H1 (cell line): ENCODE measurements around the gene SLC24A3. TPM values are rescaled to one million over a fixed set of nuclear protein-coding genes. Genes with fewer than 3 reads are reported as not detected.

ENCODE experiments used
- CTCF ChIA-PET: fragments of 300-600 bp; sonication (Branson Sonifier 250); formaldehyde crosslinking; loops from one replicate; lab custom pipeline; 2021; ENCODE audit not compliant: partially characterized antibody; lab: Charles Lee
- POLR2A ChIA-PET: fragments of 300-600 bp; sonication (Branson Sonifier 250); formaldehyde crosslinking; loops from one replicate; lab custom pipeline; 2021; ENCODE audit warnings: inconsistent platforms; ENCODE audit not compliant: partially characterized antibody; lab: Charles Lee
- DNase-seq, 2 experiments: peaks; one replicate each; pipeline versions ENCODE4 v3.0.0 to v3.0.0-alpha.2; 2010 to 2022; ENCODE audit warnings: low spot score in 2 of 2, low read depth in 1 of 2, mixed read lengths in 1 of 2
- FAIRE-seq: peaks from 2 replicates; lab custom pipeline; 2011; peaks lifted over from hg19 to GRCh38; lab: Jason Lieb, UNC
- H2AFZ ChIP-seq: 2 replicates; pipeline ENCODE4 v1.8.1; 2012; ENCODE audit warnings: low read length, inconsistent platforms
- H2AK5ac ChIP-seq: 2 replicates; pipeline ENCODE4 v1.6.1; 2013; ENCODE audit warnings: low read depth, low read length
- H2BK120ac ChIP-seq: replicated peaks from 2 replicates; pipeline ENCODE3; 2013; ENCODE audit warnings: low read depth, low read length, inconsistent platforms
- H2BK12ac ChIP-seq: 2 replicates; pipeline ENCODE4 v1.6.1; 2013; ENCODE audit warnings: low read depth, low read length
- H2BK15ac ChIP-seq: 2 replicates; pipeline ENCODE4 v1.6.1; 2013; ENCODE audit warnings: low read length
- H2BK20ac ChIP-seq: 2 replicates; pipeline ENCODE4 v1.6.1; 2013; ENCODE audit warnings: low read length
- H2BK5ac ChIP-seq: 2 replicates; pipeline ENCODE4 v1.6.1; 2013; ENCODE audit warnings: low read depth, low read length
- H3K14ac ChIP-seq: 2 replicates; pipeline ENCODE4 v1.6.1; 2013; ENCODE audit warnings: inconsistent platforms; ENCODE audit not compliant: insufficient read length
- H3K18ac ChIP-seq: 2 replicates; pipeline ENCODE4 v1.6.1; 2013; ENCODE audit warnings: low read length; ENCODE audit errors: extremely low read depth
- H3K23ac ChIP-seq: 2 replicates; pipeline ENCODE4 v1.6.1; 2013; ENCODE audit warnings: inconsistent platforms; ENCODE audit not compliant: insufficient read length
- H3K23me2 ChIP-seq: 2 replicates; pipeline ENCODE4 v1.6.1; 2013; ENCODE audit warnings: low read depth, low read length
- H3K27ac ChIP-seq: 2 replicates; pipeline ENCODE4 v1.6.1; 2011; ENCODE audit warnings: low read depth, low read length, inconsistent platforms
- H3K27me3 ChIP-seq, 4 experiments: replicated peaks in 1 of 4; 1 replicate in 1 of 4; 2 replicates in 3 of 4; pipeline versions ENCODE4 v1.6.1 to v1.8.1; 2011 to 2013; ENCODE audit warnings: low read length in 3 of 4, mild to moderate bottlenecking in 3 of 4, inconsistent platforms in 2 of 4, mixed read lengths in 2 of 4, moderate library complexity in 1 of 4; ENCODE audit not compliant: control insufficient read depth in 3 of 4, insufficient read depth in 3 of 4; ENCODE audit errors: extremely low read depth in 1 of 4
- H3K36me3 ChIP-seq, 4 experiments: 2 replicates each; pipeline versions ENCODE4 v1.6.1 to v1.8.1; 2011 to 2013; ENCODE audit warnings: mild to moderate bottlenecking in 4 of 4, low read length in 3 of 4, moderate library complexity in 2 of 4, control low read depth in 1 of 4, inconsistent platforms in 1 of 4; ENCODE audit not compliant: insufficient read depth in 4 of 4, control insufficient read depth in 2 of 4
- H3K4ac ChIP-seq: replicated peaks from 2 replicates; pipeline ENCODE3; 2013; ENCODE audit warnings: low read length, low read depth, mixed read lengths, inconsistent platforms; ENCODE audit not compliant: insufficient read length
- H3K4me1 ChIP-seq, 4 experiments: replicated peaks in 1 of 4; 1 replicate in 1 of 4; 2 replicates in 3 of 4; pipeline versions ENCODE4 v1.6.1 to v1.8.1; 2011 to 2013; ENCODE audit warnings: low read length in 3 of 4, inconsistent platforms in 2 of 4, mixed read lengths in 1 of 4; ENCODE audit not compliant: insufficient read depth in 4 of 4, control insufficient read depth in 3 of 4
- H3K4me2 ChIP-seq, 2 experiments: 2 replicates each; pipeline versions ENCODE4 v1.6.1 to v1.8.1; 2011 to 2013; ENCODE audit warnings: low read depth in 2 of 2, low read length in 2 of 2, control low read depth in 1 of 2, inconsistent platforms in 1 of 2, mild to moderate bottlenecking in 1 of 2; ENCODE audit not compliant: insufficient read depth in 1 of 2
- H3K4me3 ChIP-seq, 4 experiments: fragments of 200-600, 300-600 bp in 1 of 4; sonication (generic), shearing (Covaris generic), sonication (Bioruptor Twin) in 1 of 4; 2 replicates each; pipeline versions ENCODE4 v1.5.1 to v1.8.1; 2011 to 2016; ENCODE audit warnings: low read length in 4 of 4, low read depth in 3 of 4, control low read depth in 2 of 4, inconsistent platforms in 2 of 4, mild to moderate bottlenecking in 2 of 4, mixed read lengths in 1 of 4, moderate library complexity in 1 of 4; ENCODE audit not compliant: insufficient read depth in 2 of 4; ENCODE audit errors: extremely low read depth in 1 of 4
- H3K56ac ChIP-seq: replicated peaks from 2 replicates; pipeline ENCODE3; 2013; ENCODE audit warnings: low read depth, mild to moderate bottlenecking, mixed read lengths, low read length, inconsistent platforms; ENCODE audit not compliant: insufficient read length
- H3K79me1 ChIP-seq: 2 replicates; pipeline ENCODE4 v1.6.1; 2013; ENCODE audit warnings: low read depth, low read length, control low read depth
- H3K79me2 ChIP-seq, 2 experiments: 2 replicates each; pipeline versions ENCODE4 v1.6.1 to v1.8.1; 2012 to 2013; ENCODE audit warnings: low read length in 2 of 2, mild to moderate bottlenecking in 2 of 2, inconsistent platforms in 1 of 2; ENCODE audit not compliant: insufficient read depth in 2 of 2, control insufficient read depth in 1 of 2
- H3K9ac ChIP-seq, 4 experiments: replicated peaks in 1 of 4; 1 replicate in 1 of 4; 2 replicates in 3 of 4; pipeline versions ENCODE4 v1.6.1 to v1.8.1; 2011 to 2013; ENCODE audit warnings: low read depth in 3 of 4, low read length in 3 of 4, control low read depth in 2 of 4, mild to moderate bottlenecking in 2 of 4, moderate library complexity in 2 of 4, inconsistent platforms in 1 of 4; ENCODE audit errors: extremely low read depth in 1 of 4
- H3K9me3 ChIP-seq, 2 experiments: 2 replicates each; pipeline versions ENCODE4 v1.6.1 to v1.8.1; 2012 to 2013; ENCODE audit warnings: mild to moderate bottlenecking in 2 of 2, moderate library complexity in 2 of 2, control low read depth in 1 of 2, inconsistent platforms in 1 of 2, low read depth in 1 of 2, low read length in 1 of 2, mixed read lengths in 1 of 2; ENCODE audit not compliant: insufficient read depth in 2 of 2
- H4K20me1 ChIP-seq, 2 experiments: replicated peaks in 1 of 2; 2 replicates each; pipeline versions ENCODE3 to v1.8.1; 2011 to 2013; ENCODE audit warnings: inconsistent platforms in 2 of 2, low read length in 2 of 2, mild to moderate bottlenecking in 1 of 2; ENCODE audit not compliant: insufficient read depth in 2 of 2, control insufficient read depth in 1 of 2
- H4K5ac ChIP-seq: 2 replicates; pipeline ENCODE4 v1.6.1; 2013; ENCODE audit warnings: low read length, low read depth, mixed read lengths, inconsistent platforms; ENCODE audit not compliant: insufficient read length
- H4K8ac ChIP-seq: 2 replicates; pipeline ENCODE4 v1.8.0; 2013; ENCODE audit warnings: mild to moderate bottlenecking, moderate library complexity, low read length, inconsistent platforms; ENCODE audit not compliant: insufficient read depth; ENCODE audit errors: extremely low read depth
- H4K91ac ChIP-seq: replicated peaks from 2 replicates; pipeline ENCODE3; 2013; ENCODE audit warnings: low read length, mixed read lengths, inconsistent platforms; ENCODE audit not compliant: insufficient read length
- CHD1 ChIP-seq: IDR thresholded peaks from 2 replicates; pipeline ENCODE4 v1.6.1; 2012; ENCODE audit warnings: low read depth, low read length, improper control_type of control experiment
- EGR1 ChIP-seq: IDR thresholded peaks from 2 replicates; pipeline ENCODE4 v1.6.1; 2011; ENCODE audit warnings: low read depth, low read length, borderline replicate concordance
- NANOG ChIP-seq: IDR thresholded peaks from 2 replicates; pipeline ENCODE4 v1.6.1; 2011; ENCODE audit warnings: low read length, low read depth, mild to moderate bottlenecking, inconsistent platforms; ENCODE audit not compliant: insufficient read depth, poor library complexity, severe bottlenecking
- SRF ChIP-seq: IDR thresholded peaks from 2 replicates; pipeline ENCODE4 v1.6.1; 2011; ENCODE audit warnings: mild to moderate bottlenecking, low read depth, low read length, moderate library complexity
- WGBS, 2 experiments: shearing (Covaris generic) in 1 of 2; methylation state at CpG; one replicate each; pipeline versions ENCODE4 v1.1.6 to v1.1.7; 2013 to 2015; ENCODE audit warnings: low lambda C conversion rate in 2 of 2, mixed read lengths in 2 of 2, inconsistent platforms in 1 of 2, low coverage in 1 of 2, missing lambda C conversion rate in 1 of 2; ENCODE audit not compliant: insufficient replicate concordance in 2 of 2, insufficient coverage in 1 of 2, insufficient read length in 1 of 2; ENCODE audit errors: extremely low coverage in 1 of 2, missing lambda C conversion rate in 1 of 2; 5-methylcytosine and 5-hydroxymethylcytosine counted together
- polyA plus RNA-seq, 7 experiments: library from polyadenylated mRNA; depleted of rRNA in 3 of 7; stranded (reverse) in 5 of 7; unstranded in 2 of 7; fragments of >200 nt in 5 of 7; fragments of 200-250 nt in 2 of 7; gene quantifications; 1 replicate in 5 of 7; 2 replicates in 1 of 7; 4 replicates in 1 of 7; pipeline versions ENCODE4 v1.2.1 to v1.2.3, GENCODE V29; 2011 to 2013; ENCODE audit warnings: missing spikeins in 2 of 7, mixed read lengths in 2 of 7
- total RNA-seq: library from RNA; stranded (reverse); fragmentation: NEBNext Ultra II Directional; extraction: Animal tissue kit (Norgen Biotek cat#: 25700); gene quantifications from 2 replicates; pipeline ENCODE4 v1.2.1, GENCODE V29; 2021
- TF ChIP-seq, protein P1 (sequence below): IDR thresholded peaks from 2 replicates; pipeline ENCODE4 v1.6.1; 2012; ENCODE audit warnings: low read length, inconsistent platforms

Gene SLC24A3
- total and polyA plus RNA-seq, 2 of the 8 experiments (the other 6 are each of a cell fraction or from before 2014, with no cell fraction given): 4.5 to 6.3 TPM

DNA sequence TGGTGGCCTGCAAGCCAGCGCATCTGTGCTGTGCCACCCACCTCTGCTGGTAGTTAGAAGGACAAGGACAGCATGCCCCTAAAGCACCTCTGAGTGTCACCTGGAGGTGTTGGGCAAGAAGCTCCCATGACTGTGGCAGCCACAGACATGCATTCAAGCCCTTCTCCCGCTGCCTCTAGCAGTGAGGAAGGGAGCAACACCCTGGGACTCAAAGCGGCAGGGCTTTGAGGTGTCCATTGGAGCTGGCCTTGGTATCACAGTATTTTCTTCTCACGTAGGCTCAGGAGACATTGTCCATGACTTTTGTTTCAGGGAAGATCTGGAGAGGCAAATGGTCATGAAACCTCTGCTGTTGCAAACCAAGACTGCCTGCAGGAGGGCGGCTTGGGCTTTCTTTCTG is 404.8 kb downstream of the SLC24A3 start:
- CTCF ChIA-PET: interaction anchor here (0.9 kb wide), 1 partner anchor 44 kb away, joined by 3 read pairs; no protein-coding TSS in a partner anchor
- no peak overlapping the region for H2BK15ac ChIP-seq
- H3K27me3 ChIP-seq: no peaks in the 10 kb centered on the region
- FAIRE-seq (no peak), DNase-seq (no peak)
- no peaks in the 10 kb centered on the region for H3K79me1 ChIP-seq
- no peak overlapping the region for H3K23ac ChIP-seq
- no peak overlapping the region for H3K56ac ChIP-seq
- H4K8ac ChIP-seq: no peak overlapping the region
- H3K4me2 ChIP-seq: no peak overlapping the region
- no peak overlapping the region for H2BK5ac ChIP-seq
- H3K4me1 ChIP-seq: peaks cover 0 to 24% (median 8%) of the 10 kb centered on the region in 4 experiments; a peak in 3 of 7 replicates
- no peaks in the 10 kb centered on the region for H3K23me2 ChIP-seq
- no peaks in the 10 kb centered on the region for H3K9me3 ChIP-seq
- H4K5ac ChIP-seq: no peak overlapping the region
- 92% methylated on average over 5 of the region's 5 CpGs; no CpG with 5 or more reads in 1 of the 2 experiments for WGBS, 2 experiments
- H3K4me3 ChIP-seq: no peak overlapping the region
- no peak overlapping the region for H2AFZ ChIP-seq
- H3K18ac ChIP-seq: no peak overlapping the region
- H3K79me2 ChIP-seq: no peaks in the 10 kb centered on the region
- no peak overlapping the region for H3K4ac ChIP-seq
- TF ChIP-seq, protein P1, sequence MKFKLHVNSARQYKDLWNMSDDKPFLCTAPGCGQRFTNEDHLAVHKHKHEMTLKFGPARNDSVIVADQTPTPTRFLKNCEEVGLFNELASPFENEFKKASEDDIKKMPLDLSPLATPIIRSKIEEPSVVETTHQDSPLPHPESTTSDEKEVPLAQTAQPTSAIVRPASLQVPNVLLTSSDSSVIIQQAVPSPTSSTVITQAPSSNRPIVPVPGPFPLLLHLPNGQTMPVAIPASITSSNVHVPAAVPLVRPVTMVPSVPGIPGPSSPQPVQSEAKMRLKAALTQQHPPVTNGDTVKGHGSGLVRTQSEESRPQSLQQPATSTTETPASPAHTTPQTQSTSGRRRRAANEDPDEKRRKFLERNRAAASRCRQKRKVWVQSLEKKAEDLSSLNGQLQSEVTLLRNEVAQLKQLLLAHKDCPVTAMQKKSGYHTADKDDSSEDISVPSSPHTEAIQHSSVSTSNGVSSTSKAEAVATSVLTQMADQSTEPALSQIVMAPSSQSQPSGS: no peak
- no peak for TF ChIP-seq SRF
- TF ChIP-seq NANOG: no peak
- no peak for TF ChIP-seq CHD1
- no peak for TF ChIP-seq EGR1
- no peak overlapping the region for H2BK120ac ChIP-seq
- no peaks in the 10 kb centered on the region for H4K20me1 ChIP-seq
- no peak overlapping the region for H4K91ac ChIP-seq
- H2BK20ac ChIP-seq: no peak overlapping the region
- H3K14ac ChIP-seq: no peak overlapping the region
- no peaks in the 10 kb centered on the region for H3K36me3 ChIP-seq
- no peak overlapping the region for H2AK5ac ChIP-seq
- H3K27ac ChIP-seq: no peak overlapping the region
- POLR2A ChIA-PET: no interaction called here
- H2BK12ac ChIP-seq: no peak overlapping the region
- no peak overlapping the region for H3K9ac ChIP-seq
